Activated B cell treated with CpG ODN at 0.5 μM for 24 hours (primary cell): ENCODE measurements around the gene UGT2A1. TPM values are rescaled to one million over a fixed set of nuclear protein-coding genes. Genes with fewer than 3 reads are reported as not detected.

ENCODE experiments used
- ATAC-seq: fragments of 200-7000 bp; cut with Tn5 transposase; one replicate; pipeline ENCODE4 v1.10.0; 2021; ENCODE audit warnings: low read depth, mild to moderate bottlenecking, moderate library complexity
- CTCF ChIA-PET: fragments of 350-600 bp; sonication (Branson Sonifier 250); formaldehyde crosslinking; loops from one replicate; lab custom pipeline; 2021; ENCODE audit warnings: antibody characterized with exemption; lab: Charles Lee
- POLR2A ChIA-PET: fragments of 350-600 bp; sonication (Branson Sonifier 250); formaldehyde crosslinking; loops from one replicate; lab custom pipeline; 2021; ENCODE audit warnings: antibody characterized with exemption; lab: Charles Lee
- DNase-seq: peaks from one replicate; pipeline ENCODE4 v3.0.0; 2022
- H3K27ac Mint-ChIP-seq: one replicate; pipeline ENCODE4 v1.8.0; 2020; ENCODE audit warnings: mixed read lengths
- H3K27me3 Mint-ChIP-seq: one replicate; pipeline ENCODE4 v1.8.0; 2021; ENCODE audit warnings: mixed read lengths
- H3K36me3 Mint-ChIP-seq: one replicate; pipeline ENCODE4 v1.8.0; 2021; ENCODE audit warnings: low read depth, mixed read lengths
- H3K4me1 Mint-ChIP-seq: one replicate; pipeline ENCODE4 v1.8.0; 2021; ENCODE audit warnings: mixed read lengths
- H3K4me3 Mint-ChIP-seq: one replicate; pipeline ENCODE4 v1.8.0; 2020; ENCODE audit warnings: mild to moderate bottlenecking, mixed read lengths
- H3K9me3 Mint-ChIP-seq: one replicate; pipeline ENCODE4 v1.8.0; 2020; ENCODE audit warnings: mixed read lengths
- CTCF ChIP-seq: fragments of 200-600 bp; IDR thresholded peaks from one replicate; pipeline ENCODE4 v1.8.0; 2022; ENCODE audit warnings: antibody characterized with exemption, mild to moderate bottlenecking
- intact Hi-C: fragments of 100-400 bp; cut with micrococcal nuclease; formaldehyde crosslinking; loops from one replicate; pipeline ENCODE4 v1.15.1; 2024
- total RNA-seq: library from RNA; stranded (reverse); gene quantifications from 2 replicates; pipeline ENCODE4 v1.2.3, GENCODE V29; 2022

UGT2A1 gene
- total RNA-seq, 1 donor from 2014 or later = not detected

- intact Hi-C loops = no loop called here
- no peak for TF ChIP-seq CTCF
- ATAC-seq (no peak), DNase-seq (no peak)
- H3K27ac Mint-ChIP-seq = no peak within 1 kb of the TSS
- no peaks in the 10 kb centered on the region for H3K27me3 Mint-ChIP-seq
- ChIA-PET CTCF (no interaction called here), POLR2A (no interaction called here)
- no peaks in the 10 kb centered on the region for H3K4me1 Mint-ChIP-seq
- H3K9me3 Mint-ChIP-seq = no peaks in the 10 kb centered on the region
- no peaks in the 10 kb centered on the region for H3K36me3 Mint-ChIP-seq
- H3K4me3 Mint-ChIP-seq = no peak within 1 kb of the TSS
Measured at GRCh38 chr4:69639542-69639941, 13.5 kb downstream of the UGT2A1 start, which contains the start of gene UGT2A2. Gene UGT2A2 (minus strand): TSS chr4:69639642. CDS start chr4:69639640, 2 bp downstream.

DNA sequence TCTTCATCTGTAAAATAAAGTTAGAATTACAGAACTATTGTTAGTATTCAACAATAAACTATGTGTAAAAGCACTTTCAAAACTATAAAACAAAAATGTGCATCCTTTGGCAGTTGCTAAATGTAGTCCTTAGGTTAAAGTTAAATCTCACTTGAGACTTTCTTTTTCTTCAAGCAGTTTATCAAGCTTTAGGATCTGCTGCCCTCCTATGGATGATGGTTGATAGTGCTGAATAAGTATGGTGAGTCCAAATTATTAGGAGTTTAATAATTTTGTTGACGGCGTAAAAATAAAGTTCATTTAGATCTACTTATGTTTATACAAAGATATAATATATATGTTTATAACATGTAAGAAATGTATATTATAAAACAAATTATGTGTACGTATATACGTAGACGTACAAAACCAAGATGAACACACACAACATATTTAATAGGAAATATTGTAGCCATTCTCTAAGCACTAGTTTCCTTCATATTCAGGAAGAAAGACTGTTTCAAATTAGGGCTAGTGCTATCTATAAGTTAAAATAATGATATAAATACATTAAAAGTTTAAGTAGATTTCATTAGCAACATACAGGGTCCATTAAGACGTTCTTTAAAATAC is 35.9 kb downstream of the UGT2A1 start:
- POLR2A ChIA-PET = no interaction called here
- Mint-ChIP-seq H3K27me3 (no peaks in the 10 kb centered on the region), H3K4me3 (no peak overlapping the region), H3K4me1 (no peaks in the 10 kb centered on the region), H3K27ac (no peak overlapping the region), H3K9me3 (peaks cover 9% of the 10 kb centered on the region), H3K36me3 (no peaks in the 10 kb centered on the region)
- no peak for TF ChIP-seq CTCF
- no peak for ATAC-seq
- intact Hi-C loops = no loop called here
- CTCF ChIA-PET = no interaction called here
- no peak for DNase-seq

DNA sequence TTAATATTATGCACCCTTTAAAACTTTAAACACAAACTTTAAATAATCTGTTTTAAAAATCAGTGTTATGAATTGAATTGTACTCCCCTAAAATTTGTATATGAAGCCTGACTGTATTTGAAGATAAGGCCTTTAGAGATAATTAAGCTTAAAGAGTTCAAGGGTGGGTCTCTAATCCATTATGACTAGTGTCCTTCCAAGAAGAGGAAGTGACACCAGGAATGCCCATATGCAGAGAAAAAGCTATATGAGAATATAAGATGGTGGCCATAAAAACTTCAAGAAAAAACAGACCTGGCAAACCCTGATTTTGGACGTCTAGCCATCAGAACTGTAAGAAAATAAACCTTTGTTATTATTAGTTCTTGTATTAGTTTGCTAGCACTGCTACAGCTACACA is 42.6 kb downstream of the UGT2A1 start:
- no peak for TF ChIP-seq CTCF
- H3K36me3 Mint-ChIP-seq = no peaks in the 10 kb centered on the region
- ChIA-PET CTCF (no interaction called here), POLR2A (no interaction called here)
- ATAC-seq (no peak), DNase-seq (no peak)
- no peaks in the 10 kb centered on the region for H3K27me3 Mint-ChIP-seq
- intact Hi-C loops = no loop called here
- H3K4me1 Mint-ChIP-seq = no peaks in the 10 kb centered on the region
- H3K4me3 Mint-ChIP-seq = no peak overlapping the region
- no peak overlapping the region for H3K27ac Mint-ChIP-seq
- H3K9me3 Mint-ChIP-seq = peaks cover 5% of the 10 kb centered on the region

DNA sequence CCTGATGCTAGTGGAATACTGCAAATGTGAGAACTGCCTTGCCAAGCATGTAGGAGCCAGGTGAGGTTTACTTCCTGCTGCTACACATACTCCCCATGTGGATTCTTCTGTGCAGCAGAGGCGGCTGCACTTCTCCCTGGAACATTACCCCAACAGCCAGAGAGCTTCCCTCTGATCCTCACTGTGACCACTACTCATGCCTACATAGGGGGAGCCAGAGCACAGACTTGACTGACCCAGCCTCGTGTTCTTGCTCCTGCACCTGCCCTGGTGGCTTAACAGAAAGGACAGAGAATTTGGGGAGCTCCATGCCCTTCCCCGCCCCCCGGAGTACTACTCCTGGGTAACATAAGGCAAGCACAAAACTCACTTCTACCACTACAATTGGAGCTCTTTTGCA is 52.0 kb downstream of the UGT2A1 start:
- TF ChIP-seq CTCF = no peak

DNA sequence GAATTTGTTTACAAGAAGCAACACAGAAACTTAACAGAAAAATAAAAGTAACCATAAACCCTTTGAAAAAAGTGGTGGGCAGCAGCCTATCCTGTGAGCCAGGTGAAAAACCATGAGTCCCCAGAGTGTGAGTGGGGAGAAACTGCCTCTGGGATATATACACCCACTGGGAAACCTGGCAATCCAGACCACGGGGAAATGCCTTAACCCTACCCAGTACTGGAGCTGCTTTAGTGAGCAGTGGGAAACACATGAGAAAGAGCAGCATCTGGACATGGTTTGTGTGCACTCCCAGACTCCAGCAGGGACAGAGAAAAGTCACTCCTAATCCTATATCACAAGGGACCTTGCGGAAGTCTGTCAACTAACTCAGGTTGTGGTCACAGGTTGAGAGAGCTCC is 53.0 kb downstream of the UGT2A1 start:
- TF ChIP-seq CTCF = no peak
- no peak overlapping the region for H3K27ac Mint-ChIP-seq
- no peak for ATAC-seq
- H3K36me3 Mint-ChIP-seq = no peaks in the 10 kb centered on the region
- no peaks in the 10 kb centered on the region for H3K4me1 Mint-ChIP-seq
- ChIA-PET POLR2A (no interaction called here), CTCF (no interaction called here)
- no peaks in the 10 kb centered on the region for H3K27me3 Mint-ChIP-seq
- no peak overlapping the region for H3K4me3 Mint-ChIP-seq
- intact Hi-C loops = no loop called here
- DNase-seq = no peak
- H3K9me3 Mint-ChIP-seq = no peaks in the 10 kb centered on the region

More for the DNA sequence above, 52.0 kb downstream of the UGT2A1 start:
- intact Hi-C loops = no loop called here
- DNase-seq (no peak), ATAC-seq (no peak)
- ChIA-PET POLR2A (no interaction called here), CTCF (no interaction called here)
- Mint-ChIP-seq H3K4me1 (no peaks in the 10 kb centered on the region), H3K27me3 (no peaks in the 10 kb centered on the region), H3K27ac (no peak overlapping the region), H3K36me3 (no peaks in the 10 kb centered on the region), H3K9me3 (peaks cover 3% of the 10 kb centered on the region), H3K4me3 (no peak overlapping the region)
